NCI-H2029 treated with DMSO at 0.1 percent for 48 hours (cell line): ENCODE measurements around the gene RASGRF2.
"Not testable (repeated sequence)": the region's sequence is repeated elsewhere in the genome, so short reads cannot be mapped to it uniquely, and the experiment has no call there.

ENCODE experiments used
- DNase-seq: peaks from one replicate; lab custom pipeline; 2025; lab: John Stamatoyannopoulos, UW

Gene RASGRF2

DNA sequence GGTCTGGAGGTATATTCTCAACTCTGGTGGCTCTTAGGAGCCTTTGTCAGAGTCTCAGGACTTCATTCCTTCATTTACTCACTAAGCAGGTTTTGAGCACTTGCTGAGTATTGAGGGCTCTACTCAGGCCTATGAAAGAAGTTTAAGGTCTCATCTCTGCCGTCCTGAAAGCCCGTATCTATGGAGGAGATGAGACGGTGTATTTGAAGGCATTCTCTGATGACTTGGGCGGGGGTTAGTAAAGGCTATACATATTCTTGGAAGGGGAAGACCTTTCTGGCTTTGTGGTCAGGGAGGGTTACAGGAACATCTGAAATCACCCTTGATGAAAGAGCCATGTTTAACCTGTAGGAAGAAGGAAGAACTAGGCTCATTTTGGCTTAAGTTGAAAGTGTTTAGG is 21.9 kb downstream of the RASGRF2 start:
- no peak for DNase-seq

DNA sequence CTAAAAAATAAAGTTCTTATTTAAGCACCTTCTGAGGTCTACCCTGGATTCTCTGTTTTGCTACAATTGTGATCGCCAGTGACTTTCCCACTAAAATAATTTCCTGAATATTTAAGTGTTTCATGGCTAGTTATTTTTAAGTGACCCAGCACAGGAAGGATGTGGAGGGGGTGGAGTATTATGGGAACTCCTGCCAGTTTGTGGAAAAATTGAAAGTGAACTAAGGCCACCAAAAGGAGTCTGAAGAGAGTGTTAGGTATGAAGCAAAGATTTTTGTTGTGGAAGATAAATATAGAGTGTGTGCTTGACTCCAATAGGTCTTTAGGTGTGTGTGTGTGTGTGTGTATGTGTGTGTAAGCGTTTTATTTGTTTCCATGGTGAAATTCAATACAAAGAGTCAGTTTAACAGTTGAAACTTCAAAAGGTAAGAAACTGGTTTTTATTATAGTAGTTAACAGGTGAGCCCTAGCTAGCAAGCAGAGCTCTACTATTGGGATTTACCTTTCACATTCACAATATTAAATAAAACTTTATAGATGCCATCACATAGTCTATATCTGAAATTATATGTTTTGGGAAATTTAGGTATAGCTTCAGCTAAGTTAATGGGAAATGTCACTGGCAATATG is 25.6 kb downstream of the RASGRF2 start:
- DNase-seq, result no peak

DNA sequence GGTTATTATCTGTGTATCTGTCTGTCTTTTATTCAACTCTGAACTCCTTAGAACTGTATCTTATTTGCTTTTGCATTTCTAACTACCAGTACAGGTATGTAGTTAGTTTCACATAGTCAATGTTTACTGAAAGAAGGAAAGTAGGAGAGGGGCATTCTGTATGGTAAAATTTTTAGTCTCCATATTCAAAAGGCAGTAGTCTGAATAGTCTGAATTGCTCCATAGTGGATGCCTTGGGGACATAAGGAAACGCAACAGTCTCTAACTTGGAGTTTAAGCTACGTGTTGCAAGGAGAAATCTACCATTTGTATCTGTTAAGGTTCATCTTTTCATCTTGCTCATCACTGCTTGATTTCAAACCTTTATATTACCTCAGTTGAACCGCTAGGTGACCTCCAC is 26.2 kb downstream of the RASGRF2 start:
- DNase-seq, result no peak

DNA sequence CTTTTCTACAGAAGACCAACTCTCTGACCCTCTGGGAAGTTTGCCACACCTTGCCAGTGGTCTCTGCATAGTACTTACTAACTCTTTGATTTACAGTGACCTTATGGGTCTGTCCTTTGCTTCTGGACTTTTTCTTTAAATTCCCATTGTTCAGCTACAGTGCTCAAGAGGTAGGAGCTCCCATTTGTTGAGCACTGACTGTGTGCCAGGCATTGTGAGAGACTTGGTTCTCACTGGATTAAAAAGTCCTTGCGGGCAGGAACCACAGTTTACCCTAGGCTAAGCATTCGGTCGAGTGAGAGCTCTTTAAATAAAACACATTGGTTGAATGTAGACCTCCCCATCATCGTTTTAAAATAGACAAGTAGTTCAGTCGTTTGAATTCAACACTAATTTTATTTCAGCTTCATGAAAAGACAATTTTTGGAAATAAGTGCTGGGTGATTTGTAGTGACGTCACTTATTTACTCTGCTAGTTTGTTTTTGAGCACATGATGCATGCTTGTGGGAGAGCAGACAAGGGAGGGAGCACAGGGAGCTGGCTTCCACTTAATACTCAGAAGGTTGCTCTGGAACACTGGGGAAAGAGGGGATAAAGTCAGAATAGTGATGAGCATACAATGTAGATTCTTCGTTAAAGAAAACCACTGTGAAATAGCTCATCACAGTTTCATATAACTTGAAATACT is 27.1 kb downstream of the RASGRF2 start:
- DNase-seq, result no peak

DNA sequence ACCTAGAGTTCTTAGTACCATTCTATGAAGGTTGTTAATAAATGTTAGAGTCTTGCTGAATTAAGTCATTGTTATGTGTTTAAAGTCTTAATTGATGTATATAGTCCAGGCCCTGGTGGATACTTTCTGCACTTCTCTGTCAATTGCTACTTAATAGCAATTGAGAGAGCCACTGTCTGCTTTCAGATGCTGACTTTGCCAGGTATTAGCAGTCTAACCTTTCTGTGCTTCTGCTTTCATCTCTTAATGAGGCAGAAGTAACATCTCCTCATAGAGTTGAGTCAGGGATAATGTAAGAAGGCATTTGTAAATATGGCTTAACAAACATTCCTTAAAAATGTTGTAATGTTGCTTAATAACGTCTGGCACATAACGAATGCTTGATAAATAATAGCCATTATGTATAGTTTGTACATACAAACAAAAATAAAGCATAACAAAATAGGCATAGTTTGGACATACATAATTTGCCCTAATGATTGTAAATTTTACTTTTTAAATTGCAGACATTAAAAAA is 28.3 kb downstream of the RASGRF2 start:
- no peak for DNase-seq

DNA sequence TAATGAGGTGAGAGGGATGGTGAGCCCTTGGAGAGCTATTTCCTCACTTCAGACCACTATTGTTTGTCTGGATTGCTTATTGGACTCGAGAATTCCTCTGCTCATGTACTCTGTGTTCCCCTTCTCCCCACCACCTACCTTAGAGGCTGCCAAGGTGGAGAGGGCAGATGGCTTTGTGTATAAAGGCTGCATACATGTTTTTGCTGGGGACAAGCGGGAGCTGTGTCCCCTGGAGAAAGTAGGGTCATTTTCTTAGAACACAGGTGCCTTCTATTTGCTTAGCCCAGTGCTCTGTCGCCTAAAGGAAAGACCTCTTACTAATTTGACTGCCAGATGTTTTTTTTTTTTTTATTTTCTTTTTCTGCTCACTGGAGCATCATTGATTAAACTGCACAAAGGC is 29.7 kb downstream of the RASGRF2 start:
- DNase-seq, result no peak

DNA sequence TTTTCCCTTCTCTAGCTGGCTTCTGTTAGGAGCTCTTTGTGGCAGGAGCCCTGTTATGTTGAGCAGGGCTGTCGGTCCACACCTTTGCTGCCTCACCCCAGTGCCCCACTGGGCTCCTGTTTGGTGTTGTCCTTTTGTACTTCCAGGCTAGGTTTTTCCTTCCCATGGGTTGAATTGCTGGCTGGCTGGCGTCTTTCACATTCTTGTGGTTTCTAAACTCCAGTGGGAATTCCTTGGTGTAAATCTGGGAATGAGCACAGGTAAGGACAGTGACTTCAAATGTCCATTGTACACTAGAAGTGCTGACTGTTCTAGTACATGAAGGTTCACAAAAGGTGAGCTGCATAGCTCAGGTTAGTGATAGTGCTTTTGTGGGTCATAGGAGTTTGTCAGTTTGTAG is 30.4 kb downstream of the RASGRF2 start:
- DNase-seq, result no peak

DNA sequence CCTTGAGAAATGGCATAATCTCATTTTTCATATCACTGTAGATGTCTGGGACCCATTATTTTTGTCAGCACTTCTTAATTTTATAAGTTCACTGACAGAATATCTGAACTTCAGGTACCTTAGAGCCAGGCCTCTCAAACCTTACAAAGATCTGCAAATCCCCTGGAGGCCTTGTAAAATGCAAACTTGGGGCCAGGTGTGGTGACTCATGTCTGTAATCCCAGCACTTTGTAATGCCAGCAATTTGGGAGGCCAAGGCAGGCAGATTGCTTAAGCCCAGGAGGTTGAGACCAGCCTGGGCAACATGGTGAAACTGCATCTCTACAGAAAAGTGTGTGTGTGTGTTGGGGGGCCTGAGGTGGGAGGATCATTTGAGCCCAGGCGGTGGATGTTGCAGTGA is 30.8 kb downstream of the RASGRF2 start:
- DNase-seq, result no peak

DNA sequence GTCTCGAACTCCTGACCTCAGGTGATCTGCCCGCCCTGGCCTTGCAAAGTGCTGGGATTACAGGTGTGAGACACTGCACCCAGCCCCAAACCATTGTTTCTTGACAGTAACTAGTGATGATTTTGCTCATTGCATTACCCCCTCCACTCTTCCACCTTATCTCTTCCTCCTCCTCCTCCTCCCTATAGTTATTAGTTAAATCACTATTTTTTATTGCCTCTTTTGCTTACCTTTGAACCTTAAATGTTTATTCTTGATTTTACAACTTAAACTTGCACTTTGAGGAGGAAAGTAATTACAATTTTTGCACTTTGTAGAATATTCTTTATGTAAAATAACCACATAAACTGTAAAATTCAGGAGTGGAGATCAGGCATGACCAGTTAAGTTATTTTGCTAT is 35.7 kb downstream of the RASGRF2 start:
- DNase-seq, result no peak

DNA sequence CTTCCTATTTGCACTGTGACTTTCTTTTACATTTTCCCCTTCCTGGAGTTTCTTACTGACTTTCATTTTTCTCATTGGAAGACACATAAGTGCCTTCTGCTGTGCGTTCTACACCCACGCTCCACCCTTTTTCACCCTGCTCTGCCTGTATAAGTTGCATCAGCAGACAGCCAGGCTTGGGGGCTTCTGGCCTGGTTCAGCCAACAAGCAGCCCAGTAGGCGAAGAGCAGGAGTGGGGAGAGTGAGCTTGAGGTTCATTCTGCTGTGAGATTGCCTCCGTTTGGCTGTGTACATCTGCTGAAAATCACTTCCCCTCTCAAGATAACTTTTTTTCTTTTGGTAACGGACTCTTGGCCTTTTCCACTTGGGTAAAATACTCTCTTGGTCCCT is 38.4 kb downstream of the RASGRF2 start:
- DNase-seq, result no peak

DNA sequence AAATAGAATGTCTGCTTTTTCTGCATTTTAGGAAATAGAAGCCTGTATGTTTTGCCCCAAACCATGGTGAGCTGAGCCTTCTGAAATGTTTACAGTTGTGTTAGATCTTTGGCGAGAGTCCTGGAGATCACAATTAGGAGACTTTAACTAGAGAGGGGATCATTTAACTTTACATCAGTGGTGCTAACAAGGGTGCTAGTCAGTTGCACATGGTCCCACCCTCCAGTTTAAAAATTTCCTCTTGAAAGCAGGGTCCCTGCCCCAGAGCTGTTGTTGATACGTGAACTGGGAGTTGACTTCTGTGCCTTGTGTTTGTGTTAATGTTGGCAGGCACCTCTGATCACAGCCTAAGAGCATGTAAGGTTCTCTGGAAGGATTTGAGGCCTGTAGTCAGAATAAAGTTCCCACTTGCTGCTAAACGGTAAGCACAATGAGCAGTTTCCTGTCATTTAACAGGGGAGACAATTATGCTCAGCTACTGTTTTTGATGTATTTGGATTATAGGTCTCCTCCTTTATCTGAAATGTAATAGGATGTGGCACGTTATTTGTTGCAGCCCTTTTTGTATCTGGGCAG is 43.7 kb downstream of the RASGRF2 start:
- no peak for DNase-seq

DNA sequence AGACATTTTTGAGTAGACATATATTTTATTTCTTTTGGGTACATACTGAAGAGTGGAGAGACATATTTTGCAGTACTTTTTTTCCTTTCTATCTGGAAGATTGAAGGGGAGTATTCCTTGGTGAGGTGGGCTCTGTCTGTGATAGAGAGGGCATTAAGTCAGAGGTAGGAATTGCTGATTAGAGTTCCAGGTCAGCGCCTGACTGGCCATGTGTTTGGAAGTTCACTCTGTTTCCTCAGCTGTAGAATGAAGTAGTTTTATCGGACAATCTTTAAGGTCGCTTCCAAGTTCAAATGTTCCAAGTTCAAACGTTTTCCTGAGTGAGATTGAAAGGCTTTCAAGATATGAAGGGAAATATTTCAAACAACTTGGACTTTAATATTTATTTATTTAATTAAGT is 45.5 kb downstream of the RASGRF2 start:
- no peak for DNase-seq

DNA sequence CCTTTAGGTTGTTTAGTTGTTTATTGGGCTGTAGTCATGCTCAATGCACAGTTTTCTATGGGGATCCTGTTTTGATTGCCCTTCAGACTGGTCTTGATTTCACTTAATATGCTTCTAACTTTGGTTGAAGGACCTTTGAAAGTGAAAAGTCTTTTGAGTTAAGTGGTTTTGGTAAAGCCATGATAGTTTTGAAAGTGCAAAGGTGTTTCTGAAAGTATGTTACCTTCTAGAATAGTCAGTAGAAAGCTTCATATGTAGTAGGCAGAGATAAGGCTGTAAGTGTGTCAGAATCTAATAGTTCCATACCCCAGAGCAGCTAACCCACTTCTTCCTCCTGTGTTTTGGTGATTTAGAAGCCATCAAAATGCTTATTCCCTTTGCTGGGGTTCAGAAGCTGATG is 46.1 kb downstream of the RASGRF2 start:
- DNase-seq, result no peak

DNA sequence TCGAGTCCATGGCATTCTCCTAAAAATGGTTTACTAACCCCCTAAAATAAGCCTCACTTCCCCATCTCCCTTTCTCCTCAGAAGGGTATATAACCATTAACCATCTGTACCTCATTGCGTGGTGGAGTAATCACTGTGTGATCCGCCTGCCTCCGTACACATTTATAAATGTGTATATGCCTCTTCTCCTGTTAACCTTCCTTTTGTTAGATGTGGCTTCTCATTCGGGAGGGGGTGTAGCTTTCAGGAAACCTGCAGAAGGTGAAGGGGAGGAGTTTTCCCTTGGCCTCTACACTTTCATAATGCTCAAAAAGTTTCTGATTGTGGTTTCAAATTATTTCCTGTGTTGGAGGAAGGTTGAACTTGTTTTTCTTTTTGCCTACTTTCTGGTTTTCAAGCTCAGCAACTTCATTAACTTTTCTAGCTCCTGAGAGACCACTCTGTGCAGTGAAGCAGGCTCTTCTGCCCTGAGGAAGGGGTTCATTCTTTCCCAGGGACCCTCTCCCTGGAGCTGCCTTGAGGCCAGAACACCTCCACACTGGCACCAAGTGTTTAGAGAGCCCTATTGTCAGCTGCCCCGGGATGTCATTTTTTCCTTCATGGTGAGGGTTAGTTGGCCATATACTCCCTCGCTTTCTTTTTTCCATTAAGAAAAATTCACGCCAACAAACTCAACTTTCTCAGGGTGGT is 46.9 kb downstream of the RASGRF2 start:
- no peak for DNase-seq

DNA sequence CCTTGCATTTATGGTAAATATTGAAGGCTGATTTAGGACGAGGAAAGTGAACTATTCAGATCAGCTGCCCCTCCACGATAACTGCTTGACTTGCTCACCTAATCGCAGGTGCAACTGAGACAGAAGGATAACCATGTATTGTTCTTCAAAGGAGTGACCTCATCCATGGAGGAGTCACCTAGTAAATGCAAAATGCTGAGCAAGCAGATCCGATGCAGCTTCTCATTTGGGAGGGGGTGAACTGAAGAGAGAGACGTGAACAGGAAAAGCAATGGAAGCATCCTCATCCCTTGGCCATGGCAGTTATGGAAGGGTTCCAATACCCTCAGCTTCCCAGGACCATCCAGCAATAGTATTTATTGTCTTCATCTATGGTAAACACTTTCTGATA is 47.5 kb downstream of the RASGRF2 start:
- DNase-seq, result no peak

DNA sequence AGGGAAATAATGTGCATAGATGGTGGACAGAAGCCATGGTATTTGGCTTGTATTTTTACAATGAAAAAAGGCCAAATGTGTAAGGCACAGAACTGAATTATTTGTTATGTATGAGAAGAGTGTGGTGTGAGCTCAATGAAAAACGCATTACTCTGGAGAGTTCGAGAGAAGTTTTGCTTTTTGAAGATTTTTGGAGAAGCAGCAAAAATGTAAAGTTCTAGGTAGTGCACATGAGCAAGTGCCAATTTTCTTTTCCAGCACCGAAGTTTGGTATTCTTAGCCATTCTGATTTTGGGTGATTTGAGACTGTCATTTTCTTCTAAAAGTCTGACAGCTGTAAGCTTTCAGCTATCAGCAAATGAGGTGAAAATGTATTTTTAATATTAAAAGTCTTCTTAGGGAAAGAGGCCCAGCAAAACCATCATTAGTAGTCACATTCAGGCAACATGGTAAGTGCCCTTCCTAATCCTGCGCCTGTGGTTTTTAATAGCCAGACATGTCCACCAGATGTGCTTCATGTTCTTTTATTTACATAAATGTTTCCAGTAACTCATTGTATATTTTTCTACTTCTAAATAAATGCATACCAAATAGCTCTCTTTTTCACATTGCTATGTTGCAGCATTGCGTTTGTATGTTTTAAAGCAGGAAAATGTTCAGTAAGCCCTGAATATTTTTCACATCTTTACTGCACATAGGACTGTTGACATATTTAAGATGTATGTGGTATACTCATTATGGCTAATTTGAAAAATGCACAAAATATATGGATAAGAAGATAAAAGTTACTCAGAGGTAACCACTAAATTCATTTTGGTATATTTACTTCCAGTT is 50.4 kb downstream of the RASGRF2 start:
- no peak for DNase-seq

DNA sequence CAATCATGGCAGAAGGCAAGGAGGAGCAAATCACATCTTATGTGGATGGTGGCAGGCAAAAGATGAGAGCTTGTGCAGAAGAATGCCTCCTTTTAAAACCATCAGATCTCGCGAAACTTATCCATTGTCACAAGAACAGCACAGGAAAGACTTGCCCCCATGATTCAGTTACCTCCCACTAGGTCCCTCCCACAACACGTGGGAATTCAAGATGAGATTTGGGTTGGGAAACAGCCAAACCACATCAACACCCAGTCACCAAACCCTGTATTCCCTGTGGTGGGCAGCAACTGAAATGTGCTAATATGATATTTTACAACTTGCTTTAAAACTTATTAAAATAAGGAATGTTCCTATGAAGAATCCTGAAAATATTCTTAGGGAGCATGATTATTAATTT is 54.2 kb downstream of the RASGRF2 start:
- DNase-seq, result no peak

DNA sequence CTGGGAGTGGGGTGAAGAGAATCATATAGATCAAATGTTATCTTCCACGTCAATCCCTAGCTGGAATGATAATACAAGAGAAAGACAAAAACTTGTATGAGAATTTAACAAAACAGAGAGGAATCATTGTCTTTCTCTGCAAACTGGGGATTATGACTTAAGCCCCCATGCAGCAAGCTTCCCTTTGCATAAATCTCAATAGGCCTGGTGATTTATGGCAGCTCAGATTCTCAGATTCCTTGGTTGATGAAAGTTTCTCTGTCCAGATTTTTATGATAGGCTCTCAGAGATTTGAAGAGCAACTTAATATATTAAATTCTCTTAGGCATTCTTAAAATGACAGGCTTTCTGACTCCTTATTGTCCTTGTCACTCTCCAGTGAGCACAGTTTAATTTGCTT is 56.0 kb downstream of the RASGRF2 start:
- no peak for DNase-seq

DNA sequence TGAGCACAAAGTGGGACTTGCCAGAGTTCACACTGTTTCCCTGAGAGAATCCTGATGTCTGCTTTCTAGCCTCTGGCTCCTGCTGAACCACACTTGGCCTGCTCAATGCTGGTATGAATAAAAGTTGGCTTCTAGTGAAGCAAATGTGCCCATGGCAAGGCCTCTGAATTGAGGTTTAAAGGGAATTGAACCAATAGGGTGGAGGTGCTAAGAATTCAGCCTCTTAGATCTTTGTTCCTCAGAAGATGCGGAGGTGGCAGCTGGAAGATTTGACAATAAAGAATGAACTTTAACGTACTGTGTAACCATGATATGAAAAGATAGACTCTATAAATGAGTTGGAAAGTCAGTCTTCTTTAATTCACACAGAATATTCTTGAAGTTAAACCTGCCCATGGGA is 57.2 kb downstream of the RASGRF2 start:
- DNase-seq, result no peak

DNA sequence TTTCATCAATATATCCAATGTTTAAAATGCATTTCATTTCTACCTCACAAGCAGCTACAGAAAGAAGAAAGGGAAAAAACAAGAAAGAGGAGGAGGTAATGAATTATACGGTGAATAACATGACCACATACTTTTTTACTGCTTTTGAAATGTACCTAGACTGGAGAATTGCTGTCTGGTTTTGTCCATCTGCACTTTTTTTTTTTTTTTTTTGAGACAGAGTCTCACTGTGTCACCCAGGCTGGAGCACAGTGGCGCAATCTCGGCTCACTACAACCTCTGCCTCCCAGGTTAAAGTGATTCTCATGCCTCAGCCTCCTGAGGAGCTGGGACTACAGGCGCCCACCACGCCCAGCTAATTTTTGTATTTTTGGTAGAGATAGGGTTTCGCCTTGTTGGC is 58.4 kb downstream of the RASGRF2 start:
- DNase-seq, result not testable (repeated sequence)

DNA sequence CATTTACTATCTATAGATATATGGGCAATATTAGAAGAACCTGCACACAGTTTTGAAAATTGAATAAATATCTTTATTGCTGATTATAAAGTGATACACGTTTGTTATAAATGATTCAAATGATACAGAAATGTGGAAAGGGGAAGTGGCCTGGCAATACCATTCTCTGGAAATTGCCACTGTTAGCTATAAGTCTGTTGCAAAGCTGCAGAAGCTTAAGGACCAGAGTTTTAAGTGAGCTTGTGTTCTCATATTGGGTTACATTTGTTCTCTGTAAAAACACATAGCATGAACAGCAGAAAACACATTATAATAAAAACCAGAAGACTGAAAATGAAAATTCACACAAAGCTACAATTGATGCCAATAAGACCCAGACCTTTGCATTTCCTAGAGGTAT is 59.6 kb downstream of the RASGRF2 start:
- no peak for DNase-seq
